HG03439 (cell line): ENCODE data around the gene SCN11A.
"Not testable (repeated sequence)": the region's sequence is repeated elsewhere in the genome, so short reads cannot be mapped to it uniquely, and the experiment has no call there.

ENCODE experiments used
- ATAC-seq: cut with Tn5 transposase; IDR thresholded peaks from one replicate; pipeline ENCODE4 v1.9.1; 2021; ENCODE audit warnings: mild to moderate bottlenecking, moderate library complexity; ENCODE audit not compliant: unreplicated experiment

Gene SCN11A

DNA sequence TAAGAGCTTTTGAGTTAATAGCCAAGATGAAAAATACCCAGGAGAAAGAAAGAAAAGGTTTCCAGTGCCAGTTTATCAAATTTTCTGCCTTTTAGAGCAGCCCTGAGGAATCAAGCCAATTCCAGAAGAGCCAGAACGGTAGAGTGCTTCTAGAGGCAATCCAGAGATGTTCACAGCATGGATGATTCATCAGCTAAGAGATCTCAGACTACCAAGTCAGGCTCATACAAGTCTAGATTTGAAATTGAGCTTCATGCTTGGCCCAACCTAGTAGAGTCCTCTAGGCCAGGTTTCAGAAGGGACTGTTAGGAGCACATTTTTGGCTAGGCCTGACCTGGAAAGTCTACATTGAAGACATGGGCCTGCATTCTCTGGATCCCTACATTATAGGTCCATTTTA lies 15.5 kb upstream of the SCN11A start:
- ATAC-seq, result no peak

DNA sequence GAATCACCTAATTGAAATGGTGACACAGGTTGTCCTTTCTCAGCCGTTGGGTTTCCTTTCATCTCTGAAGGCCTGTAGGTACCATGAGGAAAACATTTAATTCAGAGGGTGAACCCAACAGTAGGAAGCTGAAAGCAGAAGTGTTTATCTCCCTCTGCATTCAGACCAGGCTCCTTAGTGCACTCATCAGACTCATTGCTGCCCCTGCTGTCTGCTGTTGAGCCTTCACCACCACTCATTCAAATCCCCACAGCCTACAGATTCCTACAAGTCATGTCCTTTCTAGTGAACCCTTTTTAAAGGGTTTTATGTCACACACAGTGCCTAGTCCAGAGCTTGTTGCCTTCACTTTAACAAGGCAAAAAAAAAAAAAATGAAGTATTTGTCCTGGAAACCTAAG lies 13.5 kb upstream of the SCN11A start:
- ATAC-seq, result peak; percentile 77

DNA sequence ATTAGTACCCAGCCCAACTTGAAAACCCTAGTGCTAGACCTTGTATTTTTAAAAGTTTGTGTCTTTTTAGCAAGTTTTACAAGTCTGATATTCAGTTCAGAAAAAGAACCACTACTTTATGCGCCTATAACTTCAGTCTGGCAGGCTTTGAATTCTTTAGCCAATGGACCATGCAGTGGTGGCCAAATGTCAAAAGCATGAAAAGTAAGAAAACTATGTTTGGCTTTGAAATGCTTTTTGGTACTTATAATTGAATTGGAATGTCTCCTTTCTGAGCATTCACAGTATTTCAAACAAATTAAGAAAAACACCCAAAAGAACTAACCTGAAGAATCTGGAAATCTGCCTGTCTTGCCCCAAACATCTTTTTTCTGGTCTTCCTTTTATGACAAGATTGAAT lies 12.9 kb upstream of the SCN11A start:
- ATAC-seq, result no peak

DNA sequence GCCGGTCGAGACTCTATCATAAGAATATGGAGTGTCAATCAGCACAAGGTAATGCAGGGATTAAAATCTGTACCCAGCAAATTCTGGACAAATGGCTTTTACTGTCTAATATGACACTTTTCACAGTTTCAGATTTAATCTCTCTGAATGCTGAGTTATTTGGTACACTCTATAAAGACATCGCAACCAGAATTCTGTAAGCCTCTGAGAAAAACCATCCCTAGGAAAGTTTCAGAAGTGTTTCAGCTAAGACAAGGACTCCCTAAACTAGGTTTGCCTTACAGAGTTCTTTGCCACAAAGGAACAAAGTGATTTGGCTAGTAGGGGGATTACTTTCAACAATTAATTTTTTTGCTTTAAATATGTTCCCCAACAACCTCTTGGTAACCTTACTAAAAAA lies 11.4 kb upstream of the SCN11A start:
- no peak for ATAC-seq

DNA sequence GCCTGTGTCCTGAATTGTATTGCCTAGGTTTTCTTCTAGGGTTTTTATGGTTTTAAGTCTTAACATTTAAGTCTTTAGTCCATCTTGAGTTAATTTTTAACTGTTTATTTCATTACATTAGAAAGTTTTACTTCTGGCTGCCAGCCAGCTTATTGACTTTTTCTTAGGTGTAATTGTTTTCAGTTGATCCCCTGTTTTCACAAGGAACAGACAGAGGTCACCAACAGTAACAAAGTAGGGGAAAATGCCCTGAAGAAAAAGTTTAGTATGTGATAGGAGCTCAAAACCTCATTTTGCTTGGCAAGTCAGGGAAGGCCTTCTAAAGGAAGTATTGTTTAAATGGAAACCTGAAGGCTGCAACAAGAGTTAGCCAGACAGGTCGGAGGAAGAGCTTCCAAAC lies 10.4 kb upstream of the SCN11A start:
- no peak for ATAC-seq

DNA sequence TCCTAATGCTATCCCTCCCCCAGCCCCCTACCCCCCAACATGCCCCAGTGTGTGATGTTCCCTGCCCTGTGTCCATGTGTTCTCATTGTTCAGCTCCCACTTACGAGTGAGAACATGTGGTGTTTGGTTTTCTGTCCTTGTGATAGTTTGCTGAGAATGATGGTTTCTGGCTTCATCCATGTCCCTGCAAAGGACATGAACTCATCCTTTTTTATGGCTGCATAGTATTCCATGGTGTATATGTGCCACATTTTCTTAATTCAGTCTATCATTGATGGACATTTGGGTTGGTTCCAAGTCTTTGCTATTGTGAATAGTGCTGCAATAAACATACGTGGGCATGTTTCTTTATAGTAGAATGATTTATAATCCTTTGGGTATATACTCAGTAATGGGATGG lies 9.5 kb upstream of the SCN11A start:
- ATAC-seq, result not testable (repeated sequence)

DNA sequence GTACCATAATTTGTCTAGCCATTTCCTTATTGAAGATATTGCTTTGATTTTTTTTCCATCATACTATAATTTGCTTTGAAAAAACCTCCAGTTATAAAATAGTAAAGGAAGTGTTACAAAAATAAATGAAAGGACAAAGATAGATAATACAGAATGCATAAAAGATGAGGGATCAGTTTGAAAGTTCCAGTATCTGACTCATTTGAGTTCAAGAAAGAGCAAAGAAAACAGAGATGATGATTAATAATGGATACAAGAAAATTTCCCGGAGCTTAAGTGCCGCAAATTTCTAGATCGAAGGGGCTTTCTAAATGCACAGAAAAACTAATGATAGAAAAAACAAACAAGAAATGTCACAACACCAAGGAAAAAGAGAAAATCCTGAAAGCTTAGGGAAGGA lies 4.4 kb upstream of the SCN11A start:
- no peak for ATAC-seq

DNA sequence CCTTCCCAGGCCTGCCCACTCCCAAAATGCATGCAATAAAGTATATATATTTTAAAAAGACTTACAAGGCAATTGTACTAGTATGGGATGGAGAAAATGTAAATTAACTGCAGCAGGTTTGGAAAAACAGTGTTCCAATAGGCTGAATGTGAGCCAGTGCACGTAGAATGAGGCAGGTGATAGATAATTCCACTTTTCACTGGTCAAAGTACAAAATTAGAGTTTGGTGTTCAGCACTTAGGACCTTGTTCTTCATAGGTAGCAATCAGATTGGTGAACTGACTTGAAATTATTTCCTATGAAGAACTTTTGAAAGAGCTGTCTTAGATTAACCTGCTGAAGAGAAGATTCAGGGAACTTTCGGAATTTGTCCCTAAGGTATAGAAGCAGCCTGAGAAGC lies 2.0 kb upstream of the SCN11A start:
- no peak for ATAC-seq

DNA sequence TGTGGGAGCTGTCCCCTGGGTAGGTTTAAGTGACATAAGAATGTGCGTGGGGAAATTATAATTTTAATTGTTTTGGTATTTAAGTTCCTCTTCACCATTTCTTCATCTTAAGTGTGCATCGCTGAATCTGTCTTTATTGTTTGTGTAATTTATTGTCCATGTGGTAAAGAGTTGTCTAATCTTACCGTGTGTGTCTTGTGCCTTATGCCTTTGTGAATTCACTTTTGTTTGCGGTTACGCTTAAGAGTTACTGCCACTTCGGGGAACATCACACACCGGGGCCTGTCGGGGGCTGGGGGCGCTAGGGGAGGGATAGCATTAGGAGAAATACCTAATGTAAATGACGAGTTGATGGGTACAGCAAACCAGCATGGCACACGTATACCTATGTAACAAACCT lies 839 bp upstream of the SCN11A start:
- ATAC-seq, result no peak

DNA sequence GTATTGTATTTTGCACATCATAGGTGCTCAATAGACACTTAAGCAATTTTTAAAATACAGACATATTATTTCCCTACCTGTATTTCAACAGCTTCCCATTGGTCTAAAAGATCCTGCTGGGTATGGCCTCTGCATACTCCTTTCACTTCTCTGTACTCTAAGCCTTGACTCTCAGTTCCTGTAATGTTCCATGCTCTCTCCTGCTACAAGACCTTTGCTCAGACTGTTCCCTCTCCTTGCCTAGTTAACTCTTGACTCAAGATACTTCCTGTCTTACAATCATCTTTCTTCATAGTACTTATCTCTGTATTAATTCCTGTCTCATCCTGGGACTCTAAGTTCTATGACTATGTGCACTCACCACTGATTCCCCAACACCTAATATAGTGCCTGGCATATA lies 1.7 kb downstream of the SCN11A start:
- no peak for ATAC-seq

DNA sequence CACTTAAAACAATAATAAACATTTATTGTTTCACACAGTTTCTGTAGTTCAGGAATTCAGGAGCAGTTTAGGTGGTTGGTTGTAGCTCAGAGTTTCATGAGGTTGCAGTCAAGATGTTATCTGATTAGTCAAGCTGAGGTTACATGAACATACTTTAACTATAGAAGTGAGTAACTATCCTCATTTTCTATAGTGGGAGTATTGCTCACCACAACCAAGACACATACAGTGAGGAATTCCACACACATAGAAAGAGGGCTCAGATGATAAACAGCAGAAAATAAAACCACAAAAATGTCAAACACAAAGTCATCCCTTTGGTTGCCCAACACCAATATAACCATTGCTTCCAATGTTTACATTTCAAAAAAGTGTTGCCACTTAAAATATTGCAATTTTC lies 13.6 kb downstream of the SCN11A start:
- ATAC-seq, result no peak

DNA sequence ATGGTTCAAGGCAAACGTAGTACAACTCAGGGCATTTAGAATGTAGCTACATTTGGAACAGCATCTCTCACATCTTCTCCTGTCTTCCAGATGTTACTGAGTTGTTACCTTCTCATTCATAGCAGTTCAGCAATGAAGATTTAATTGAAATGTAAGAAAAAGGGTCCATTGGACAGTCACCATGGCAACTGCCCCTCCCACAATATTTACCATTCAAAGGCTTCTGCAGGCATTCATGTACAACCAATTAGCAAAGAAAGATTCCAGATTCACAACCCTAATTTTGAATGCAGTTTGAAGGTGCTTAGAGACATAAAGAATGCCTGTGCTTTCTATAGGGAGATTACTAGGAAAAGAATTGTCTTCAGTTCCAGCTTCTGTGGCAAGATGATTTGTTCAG lies 22.2 kb downstream of the SCN11A start:
- ATAC-seq, result no peak

DNA sequence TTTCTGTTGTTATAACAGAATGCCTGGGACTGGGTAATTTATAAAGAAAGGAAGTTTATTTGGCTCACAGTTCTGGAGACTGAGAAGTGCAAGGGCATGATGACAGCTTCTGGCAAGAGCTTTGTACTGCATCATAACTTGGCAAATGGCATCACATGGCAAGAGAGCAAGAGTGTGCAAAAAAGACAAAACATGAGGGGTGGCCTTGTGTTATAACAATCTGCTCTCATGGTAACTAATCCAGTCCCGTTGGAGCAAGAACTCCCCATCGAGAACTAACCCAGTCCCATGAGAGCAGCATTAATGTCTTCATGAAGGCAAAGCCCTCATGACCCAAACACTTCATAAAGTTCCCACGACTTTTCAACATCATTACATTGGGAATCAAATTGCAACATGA lies 23.2 kb downstream of the SCN11A start:
- no peak for ATAC-seq

DNA sequence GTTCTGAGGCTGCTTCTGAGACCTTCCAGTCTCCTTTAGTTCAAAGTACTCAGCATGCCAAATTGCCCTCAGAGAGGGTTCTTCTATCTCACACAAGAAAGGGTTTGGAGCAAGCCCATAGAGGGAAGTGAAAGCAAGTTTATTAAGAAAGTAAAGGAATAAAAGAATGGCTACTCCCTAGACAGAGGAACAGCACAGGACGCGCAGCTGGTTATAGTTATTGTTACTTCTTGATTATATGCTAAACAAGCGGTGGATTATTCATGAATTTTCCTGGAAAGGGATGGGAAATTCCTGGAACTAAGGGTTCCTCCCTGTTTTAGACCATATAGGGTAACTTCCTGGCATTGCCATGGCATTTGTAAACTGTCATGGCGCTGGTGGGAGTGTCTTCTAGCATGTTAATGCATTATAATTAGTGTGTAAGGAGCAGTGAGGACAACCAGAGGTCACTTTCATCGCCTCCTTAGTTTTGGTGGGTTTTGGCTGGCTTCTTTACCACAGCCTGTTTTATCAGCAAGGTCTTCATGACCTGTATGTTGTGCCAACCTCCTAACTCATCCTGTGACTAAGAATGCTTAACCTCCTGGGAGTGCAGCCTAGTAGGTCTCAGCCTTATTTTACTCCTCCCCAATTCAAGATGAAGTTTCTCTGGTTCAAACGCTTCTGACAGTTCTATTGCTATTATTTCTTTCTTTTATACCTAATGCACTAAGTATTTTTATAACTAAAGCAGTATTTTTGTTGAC lies 26.3 kb downstream of the SCN11A start:
- ATAC-seq, result no peak

DNA sequence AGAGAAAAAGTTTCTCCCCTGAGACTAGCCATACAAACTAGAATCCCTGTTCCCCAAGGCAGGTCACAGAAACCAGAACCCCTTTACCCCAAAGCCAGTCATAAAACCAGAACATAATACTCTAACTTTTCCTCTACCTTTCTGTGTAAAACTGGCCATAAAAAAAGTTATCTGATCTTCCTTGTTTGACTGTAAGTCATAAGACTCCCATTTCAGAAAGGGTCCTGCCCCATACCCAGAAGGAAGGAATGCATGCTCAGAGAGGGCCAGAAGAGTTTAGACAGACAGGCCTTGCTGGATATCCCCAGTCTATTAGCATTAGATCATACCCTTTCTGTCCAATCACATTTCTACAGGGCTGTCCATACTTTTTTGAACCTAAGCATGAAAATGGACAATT lies 27.2 kb downstream of the SCN11A start:
- ATAC-seq, result no peak

DNA sequence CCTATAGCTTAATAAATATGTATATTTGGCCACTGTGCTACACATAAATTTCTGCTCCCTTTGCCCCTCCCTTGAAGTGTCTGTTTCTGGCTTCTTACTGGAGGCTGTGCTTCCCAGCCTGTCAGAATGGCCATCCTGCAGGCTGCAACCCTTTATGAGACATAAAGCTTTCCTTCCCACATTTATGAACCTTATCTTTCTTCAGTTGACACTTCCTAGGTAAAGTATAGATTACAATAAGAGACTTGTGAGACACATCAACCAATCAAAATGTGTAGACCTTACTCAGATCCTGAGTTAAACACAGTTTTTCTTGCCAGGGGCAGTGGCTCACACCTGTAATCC lies 29.5 kb downstream of the SCN11A start:
- no peak for ATAC-seq

DNA sequence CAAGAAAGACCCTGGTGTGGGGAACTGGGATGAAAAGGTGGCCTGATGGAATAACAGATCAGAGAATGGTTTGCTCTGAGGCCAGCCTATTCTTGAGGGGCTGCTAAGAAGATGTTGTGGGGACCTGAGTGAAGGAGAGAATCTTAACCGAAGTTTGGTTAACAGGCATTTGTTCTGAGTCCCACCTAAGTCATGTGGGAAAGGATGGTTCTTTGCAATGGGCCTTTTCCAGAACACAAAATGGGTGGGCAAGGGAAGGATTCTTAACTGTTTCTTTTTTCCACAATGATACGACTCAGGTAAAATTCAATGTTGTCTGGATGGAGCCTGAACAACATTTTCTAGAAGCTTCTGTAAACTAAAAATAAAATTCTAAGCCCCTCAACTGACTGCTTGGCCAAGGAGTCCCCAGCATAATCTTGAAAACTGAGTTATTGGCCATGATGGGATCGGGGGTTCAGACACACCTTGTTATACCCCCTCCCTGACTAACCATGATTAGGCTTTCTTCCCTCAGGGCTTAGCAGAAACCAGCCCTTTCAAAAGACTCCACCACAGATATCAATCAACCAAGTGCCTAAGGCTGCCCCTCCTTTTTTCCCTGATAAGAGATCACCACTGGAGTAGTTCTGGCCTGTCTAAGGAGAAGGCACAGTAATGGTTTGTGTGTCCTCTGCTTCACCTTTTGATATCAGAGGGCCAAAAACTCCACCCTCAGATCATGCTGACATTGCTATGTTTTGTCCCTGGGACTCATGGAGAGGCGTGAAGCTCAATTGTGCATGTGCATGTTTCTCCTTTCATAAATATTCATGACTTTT lies 30.1 kb downstream of the SCN11A start:
- ATAC-seq, result no peak

DNA sequence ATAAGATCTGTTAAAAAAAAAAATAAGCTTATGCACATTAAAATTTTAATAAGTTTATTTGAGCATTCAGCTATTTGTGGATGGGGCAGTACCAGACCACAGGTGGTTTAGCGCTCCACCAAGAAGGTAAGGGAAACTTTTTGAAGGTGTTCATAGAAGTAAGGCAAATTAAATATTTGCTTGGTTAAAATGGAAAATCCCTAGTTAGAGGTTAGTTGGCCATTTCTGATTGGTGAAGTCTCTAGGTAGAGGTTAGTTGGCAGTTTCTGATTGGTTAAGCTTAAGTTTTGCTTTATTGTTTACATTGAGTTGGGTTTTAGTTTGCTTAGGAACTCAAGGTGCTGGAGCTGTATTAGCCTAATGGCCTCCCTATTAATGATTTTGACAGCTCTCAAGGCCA lies 30.7 kb downstream of the SCN11A start:
- ATAC-seq, result no peak

DNA sequence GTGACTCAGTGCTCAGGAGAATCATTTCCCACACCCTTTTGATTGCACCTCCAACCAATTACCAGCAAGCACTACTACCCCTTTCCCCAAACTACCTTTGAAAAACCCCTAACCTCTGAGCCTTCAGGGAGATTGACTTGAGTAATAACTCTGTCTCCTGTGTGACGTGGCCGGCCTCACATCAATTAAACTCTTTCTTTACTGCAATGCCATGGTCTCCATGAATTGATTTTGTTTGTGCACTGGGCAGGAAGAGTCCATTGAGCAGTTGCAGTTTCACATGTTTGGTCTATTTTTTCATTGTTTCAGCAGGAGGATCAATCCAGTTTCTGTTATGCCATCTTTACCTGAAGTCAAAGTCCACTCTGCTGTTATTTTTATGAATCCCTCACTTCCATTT lies 32.4 kb downstream of the SCN11A start:
- ATAC-seq, result no peak

DNA sequence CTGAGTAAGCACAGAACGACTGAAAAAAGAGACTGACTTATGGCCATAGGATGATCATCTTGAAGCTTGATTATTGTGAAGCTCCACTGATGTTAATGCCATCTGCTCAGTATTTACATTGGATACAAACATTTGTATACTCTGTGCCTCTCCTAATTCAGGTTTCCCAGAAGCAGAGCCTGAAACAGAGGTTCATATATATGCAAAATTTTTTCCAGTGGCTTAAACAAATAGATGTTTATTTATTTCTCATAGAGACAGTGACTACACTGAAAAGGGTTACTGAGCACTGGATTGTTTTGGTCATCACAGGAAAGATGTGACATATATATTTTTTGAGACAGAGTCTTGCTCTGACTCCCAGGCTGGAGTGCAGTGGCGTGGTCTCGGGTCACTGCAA lies 36.3 kb downstream of the SCN11A start:
- ATAC-seq, result no peak

DNA sequence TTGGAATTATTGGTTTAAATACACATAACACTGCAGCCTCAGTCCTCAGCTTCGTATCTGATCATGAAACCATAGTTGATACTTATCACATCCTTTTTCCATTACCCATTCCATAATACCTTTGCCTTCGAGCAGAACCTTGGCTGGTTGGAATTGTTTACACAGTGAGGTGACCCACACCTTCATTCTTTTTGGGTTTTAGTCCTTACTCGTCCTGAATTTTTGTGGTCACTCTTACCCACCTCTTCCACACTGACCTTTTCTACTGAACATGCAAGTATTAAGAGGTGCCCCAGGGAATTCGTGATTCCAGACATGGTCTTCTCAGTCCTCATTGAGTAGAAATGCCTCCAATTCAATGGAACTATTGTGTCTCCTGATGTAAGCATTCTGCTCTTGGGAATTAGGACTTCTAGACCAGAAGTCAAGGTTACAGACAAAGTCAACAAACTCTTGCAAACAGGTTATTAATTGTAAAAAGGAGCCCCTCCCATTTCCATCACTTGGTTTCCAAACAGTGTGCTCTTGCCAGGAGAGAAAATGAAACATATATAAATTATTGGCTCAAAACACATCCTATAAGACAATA lies 37.7 kb downstream of the SCN11A start:
- no peak for ATAC-seq

DNA sequence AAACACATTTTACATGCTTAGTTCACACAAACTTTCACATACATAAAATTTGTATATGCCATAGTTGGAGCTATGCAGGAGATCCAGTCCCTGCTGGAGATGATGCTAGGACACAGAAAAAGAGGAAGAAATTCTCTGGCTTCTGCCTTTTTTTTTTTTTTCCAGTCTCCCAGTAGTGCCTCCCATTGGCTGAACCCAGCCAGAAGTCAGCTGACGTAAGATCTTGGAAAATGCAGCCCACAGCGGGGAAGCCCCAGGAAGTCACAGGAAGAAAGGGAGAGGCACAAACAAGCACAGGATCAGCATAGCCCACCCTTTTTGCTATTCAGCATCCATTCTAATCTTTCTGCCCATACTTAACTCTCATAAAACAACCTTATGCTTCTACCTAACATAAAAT lies 38.5 kb downstream of the SCN11A start:
- ATAC-seq, result no peak
